ENCODE measurements around the gene RTRAF. TPM values are rescaled to one million over a fixed set of nuclear protein-coding genes. Genes with fewer than 3 reads are reported as not detected.
A peak's percentile ranks its signal among the peaks of the same experiment; 100 is the strongest.

Gene RTRAF
- total RNA-seq, 4 donors from 2014 or later, result 20.2 to 58.7 (median 51.9) TPM

- Histone ChIP-seq H3K4me3 (no peak overlapping the region), H3K4me1 (peaks cover 0 to 36% (median 5%) of the 10 kb centered on the region in 3 donors), H3K9me3 (no peaks in the 10 kb centered on the region), H3K27ac (peak overlapping the region in 2 of 4 donors; percentile 10 to 26), H3K36me3 (no peaks in the 10 kb centered on the region), H3K27me3 (no peaks in the 10 kb centered on the region)
- DNase-seq, result no peak
- intact Hi-C loops (cut with DNase I), result no loop called here
- 49 to 63% methylated on average over 6 of the region's 6 CpGs for WGBS, 2 donors
- TF ChIP-seq POLR2A (IDR thresholded peaks at IDR 0.05), result no peak
- TF ChIP-seq, protein P1, sequence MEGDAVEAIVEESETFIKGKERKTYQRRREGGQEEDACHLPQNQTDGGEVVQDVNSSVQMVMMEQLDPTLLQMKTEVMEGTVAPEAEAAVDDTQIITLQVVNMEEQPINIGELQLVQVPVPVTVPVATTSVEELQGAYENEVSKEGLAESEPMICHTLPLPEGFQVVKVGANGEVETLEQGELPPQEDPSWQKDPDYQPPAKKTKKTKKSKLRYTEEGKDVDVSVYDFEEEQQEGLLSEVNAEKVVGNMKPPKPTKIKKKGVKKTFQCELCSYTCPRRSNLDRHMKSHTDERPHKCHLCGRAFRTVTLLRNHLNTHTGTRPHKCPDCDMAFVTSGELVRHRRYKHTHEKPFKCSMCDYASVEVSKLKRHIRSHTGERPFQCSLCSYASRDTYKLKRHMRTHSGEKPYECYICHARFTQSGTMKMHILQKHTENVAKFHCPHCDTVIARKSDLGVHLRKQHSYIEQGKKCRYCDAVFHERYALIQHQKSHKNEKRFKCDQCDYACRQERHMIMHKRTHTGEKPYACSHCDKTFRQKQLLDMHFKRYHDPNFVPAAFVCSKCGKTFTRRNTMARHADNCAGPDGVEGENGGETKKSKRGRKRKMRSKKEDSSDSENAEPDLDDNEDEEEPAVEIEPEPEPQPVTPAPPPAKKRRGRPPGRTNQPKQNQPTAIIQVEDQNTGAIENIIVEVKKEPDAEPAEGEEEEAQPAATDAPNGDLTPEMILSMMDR (IDR thresholded peaks at IDR 0.05), result no peak
These were observed 32.7 kb downstream of the RTRAF start for GRCh38 chr14:52021957-52022600.

GRCh38 chr14:52023518-52023917 lies 34.2 kb downstream of the RTRAF start:
- Histone ChIP-seq H3K36me3 (no peaks in the 10 kb centered on the region), H3K27ac (no peak overlapping the region), H3K4me1 (peaks cover 0 to 37% (median 5%) of the 10 kb centered on the region in 3 donors), H3K4me3 (no peak overlapping the region), H3K9me3 (no peaks in the 10 kb centered on the region), H3K27me3 (no peaks in the 10 kb centered on the region)
- DNase-seq, result no peak
- intact Hi-C loops (cut with DNase I), result no loop called here
- 0 to 43% methylated on average over 1 of the region's 1 CpG for WGBS, 2 donors
- no peak for TF ChIP-seq POLR2A (IDR thresholded peaks at IDR 0.05)
- TF ChIP-seq, protein P1 (IDR thresholded peaks at IDR 0.05), result no peak

DNA sequence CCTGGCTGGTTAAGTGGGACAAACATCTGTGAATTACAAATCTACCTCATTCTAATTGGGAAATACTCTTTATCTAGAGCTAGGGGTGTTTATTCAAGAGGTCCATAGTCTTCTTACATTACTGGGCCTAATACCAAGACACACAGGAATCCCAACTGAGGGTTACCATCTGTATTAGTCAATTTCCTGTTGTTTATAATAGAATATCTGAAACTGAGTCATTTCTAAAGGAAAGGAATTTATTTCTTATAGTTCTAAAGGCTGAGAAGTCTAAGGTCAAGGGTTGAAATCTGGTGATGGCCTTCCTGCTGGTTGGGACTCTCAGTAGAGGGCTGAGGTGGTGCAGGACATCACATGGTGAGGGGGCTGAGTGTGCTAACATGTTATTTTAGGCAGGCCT lies 36.0 kb downstream of the RTRAF start:
- no peak for TF ChIP-seq POLR2A (IDR thresholded peaks at IDR 0.05)
- TF ChIP-seq, protein P1 (IDR thresholded peaks at IDR 0.05), result no peak
- H3K36me3 ChIP-seq, result no peaks in the 10 kb centered on the region
- no peak overlapping the region for H3K4me3 ChIP-seq
- DNase-seq, result no peak
- H3K4me1 ChIP-seq, result peaks cover 0 to 37% (median 5%) of the 10 kb centered on the region in 3 donors
- peak overlapping the region in 2 of 4 donors; percentile 54 to 55 for H3K27ac ChIP-seq
- intact Hi-C loops (cut with DNase I), result no loop called here
- H3K27me3 ChIP-seq, result no peaks in the 10 kb centered on the region
- no peaks in the 10 kb centered on the region for H3K9me3 ChIP-seq

DNA sequence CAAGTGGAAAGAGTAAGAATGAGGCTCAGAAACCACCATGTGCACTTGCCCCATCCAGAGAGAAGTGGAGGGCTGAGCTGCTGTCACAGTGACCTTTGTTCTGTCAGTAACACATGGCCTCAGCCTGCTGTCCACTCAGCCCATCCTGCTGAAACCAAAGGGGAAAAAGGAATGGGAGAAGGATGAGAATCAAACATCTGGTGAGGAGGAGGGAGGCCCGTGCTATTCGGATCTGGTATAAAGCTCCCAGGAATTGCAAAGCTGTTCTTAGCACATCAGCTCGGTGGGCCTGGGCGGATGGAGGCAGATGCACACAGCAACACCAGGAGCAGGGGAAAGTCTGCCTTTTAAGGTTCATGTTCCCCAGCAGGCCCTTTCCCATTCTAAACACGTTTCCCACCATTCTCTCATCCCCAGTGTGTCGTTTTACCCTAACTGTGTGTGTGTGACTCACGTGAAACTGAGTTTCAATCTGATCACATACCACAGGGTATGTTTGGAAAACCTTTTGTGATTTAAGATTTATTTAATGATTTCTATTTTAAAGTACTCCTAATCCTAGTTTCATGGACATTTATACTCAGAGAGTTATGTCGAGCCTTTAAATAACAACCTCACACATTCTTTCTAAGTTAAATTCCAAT lies 36.8 kb downstream of the RTRAF start:
- no peaks in the 10 kb centered on the region for H3K36me3 ChIP-seq
- no peaks in the 10 kb centered on the region for H3K27me3 ChIP-seq
- WGBS, 2 donors, result 82 to 84% methylated on average over 8 of the region's 8 CpGs
- H3K9me3 ChIP-seq, result no peaks in the 10 kb centered on the region
- no peak for TF ChIP-seq POLR2A (IDR thresholded peaks at IDR 0.05)
- TF ChIP-seq, protein P1 (IDR thresholded peaks at IDR 0.05), result no peak
- no peak overlapping the region for H3K4me3 ChIP-seq
- H3K4me1 ChIP-seq, result peaks cover 0 to 29% (median 5%) of the 10 kb centered on the region in 3 donors
- intact Hi-C loops (cut with DNase I), result no loop called here
- DNase-seq, result no peak
- H3K27ac ChIP-seq, result peak overlapping the region in 2 of 4 donors; percentile 54 to 55

DNA sequence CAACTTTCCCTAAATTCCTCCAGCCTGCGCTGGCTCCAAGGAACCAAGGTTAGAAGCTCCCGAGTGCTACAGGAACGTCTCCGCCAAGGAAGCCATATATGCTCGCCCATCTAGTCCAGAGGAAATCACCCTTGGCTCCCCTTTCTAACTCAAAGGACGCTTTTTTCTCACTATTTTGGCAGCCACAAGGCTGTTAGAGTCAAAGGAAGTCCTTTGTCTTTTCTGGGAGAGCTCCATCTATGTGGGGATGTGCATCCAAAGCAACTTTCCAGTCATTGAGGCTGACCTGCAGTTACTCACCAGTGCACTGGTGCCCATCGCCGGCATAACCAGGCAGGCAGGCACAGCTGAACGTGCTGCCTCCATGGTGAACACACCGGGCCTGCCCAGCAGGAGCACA lies 37.6 kb downstream of the RTRAF start:
- 78 to 81% methylated on average over 7 to 8 of the region's 10 CpGs for WGBS, 2 donors
- Histone ChIP-seq H3K9me3 (no peaks in the 10 kb centered on the region), H3K27ac (no peak overlapping the region), H3K4me3 (no peak overlapping the region), H3K27me3 (no peaks in the 10 kb centered on the region), H3K4me1 (peaks cover 0 to 24% (median 5%) of the 10 kb centered on the region in 3 donors), H3K36me3 (no peaks in the 10 kb centered on the region)
- TF ChIP-seq, protein P1 (IDR thresholded peaks at IDR 0.05), result no peak
- no peak for TF ChIP-seq POLR2A (IDR thresholded peaks at IDR 0.05)
- intact Hi-C loops (cut with DNase I), result no loop called here
- DNase-seq, result no peak

All from esophagus squamous epithelium (tissue), 5 donors.